Bone marrow (tissue), 2 donors: ENCODE measurements around the gene KCNQ1.

ENCODE experiments used
- DNase-seq, 2 donors: peaks; one replicate each; lab custom pipeline; 2025; lab: John Stamatoyannopoulos, UW

Gene KCNQ1

DNA sequence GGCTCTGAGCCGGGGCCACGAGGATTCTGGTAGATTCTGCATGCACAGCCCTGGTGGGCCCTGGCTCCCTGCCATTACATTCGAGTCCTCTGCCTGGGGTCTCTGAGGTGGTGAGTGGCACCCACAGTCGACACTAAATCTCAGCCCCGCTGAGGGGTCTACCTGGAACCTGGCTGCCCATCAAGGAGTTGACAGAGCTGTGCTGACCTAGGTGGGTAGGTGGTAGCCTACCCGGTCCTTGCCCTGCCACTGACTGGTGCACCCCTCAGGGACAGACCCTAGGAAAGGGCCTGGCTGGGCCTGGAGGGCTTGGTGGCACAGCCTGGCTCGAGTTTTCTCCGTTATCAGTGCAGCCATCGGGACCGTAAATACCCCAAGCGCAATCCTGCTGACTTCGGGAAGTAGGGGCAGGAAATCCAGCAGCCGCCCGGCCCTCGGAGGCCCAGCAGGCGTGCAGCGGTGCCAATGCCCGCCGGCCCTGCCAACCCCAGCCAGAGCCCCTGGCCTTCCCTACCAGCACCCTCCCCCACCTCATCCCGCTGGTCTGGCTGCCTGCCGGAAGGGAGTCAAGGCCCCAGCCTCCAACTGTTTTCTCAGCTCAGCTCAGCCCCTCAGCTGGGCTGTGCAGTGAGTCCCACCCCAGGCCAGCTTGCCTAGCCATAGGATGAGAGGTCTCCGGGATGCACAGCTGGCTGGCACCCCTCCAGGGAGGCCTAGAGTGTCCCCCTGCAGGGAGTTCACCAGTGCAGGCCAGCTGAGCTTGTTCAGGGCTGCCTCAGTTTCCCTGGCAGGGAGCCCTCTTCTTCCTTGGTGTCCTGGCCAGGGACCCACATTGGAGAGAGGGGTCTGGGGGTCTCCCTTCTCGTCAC, 335.4 kb downstream of the KCNQ1 start:
- no peak for DNase-seq

DNA sequence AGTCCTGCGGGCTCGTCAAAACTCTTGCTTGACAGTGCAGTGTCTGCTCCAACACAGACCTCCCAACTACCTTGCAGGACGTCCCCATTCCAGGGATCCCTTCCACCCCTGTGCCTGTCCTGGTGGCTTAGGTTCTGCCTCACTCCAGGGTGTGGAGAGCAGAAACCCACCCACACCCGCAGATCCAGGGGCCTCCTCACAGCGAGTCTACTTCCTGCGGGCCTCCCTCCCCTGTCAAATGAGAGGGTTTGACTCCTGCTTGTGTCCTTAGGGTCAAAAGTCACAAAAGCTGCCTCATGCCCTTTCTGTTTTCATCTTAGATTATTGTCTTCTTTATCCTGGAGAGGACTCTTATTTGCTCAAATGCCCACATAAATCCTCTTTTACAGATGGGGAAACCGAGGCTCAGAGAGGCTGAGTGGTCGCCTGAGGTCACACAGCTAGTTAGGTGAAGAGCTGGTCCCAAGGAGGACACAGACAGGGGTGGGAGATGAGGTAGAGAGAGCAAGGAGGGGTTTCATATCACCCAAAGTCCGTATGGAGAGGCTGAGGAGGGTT, 336.1 kb downstream of the KCNQ1 start:
- DNase-seq, result no peak

DNA sequence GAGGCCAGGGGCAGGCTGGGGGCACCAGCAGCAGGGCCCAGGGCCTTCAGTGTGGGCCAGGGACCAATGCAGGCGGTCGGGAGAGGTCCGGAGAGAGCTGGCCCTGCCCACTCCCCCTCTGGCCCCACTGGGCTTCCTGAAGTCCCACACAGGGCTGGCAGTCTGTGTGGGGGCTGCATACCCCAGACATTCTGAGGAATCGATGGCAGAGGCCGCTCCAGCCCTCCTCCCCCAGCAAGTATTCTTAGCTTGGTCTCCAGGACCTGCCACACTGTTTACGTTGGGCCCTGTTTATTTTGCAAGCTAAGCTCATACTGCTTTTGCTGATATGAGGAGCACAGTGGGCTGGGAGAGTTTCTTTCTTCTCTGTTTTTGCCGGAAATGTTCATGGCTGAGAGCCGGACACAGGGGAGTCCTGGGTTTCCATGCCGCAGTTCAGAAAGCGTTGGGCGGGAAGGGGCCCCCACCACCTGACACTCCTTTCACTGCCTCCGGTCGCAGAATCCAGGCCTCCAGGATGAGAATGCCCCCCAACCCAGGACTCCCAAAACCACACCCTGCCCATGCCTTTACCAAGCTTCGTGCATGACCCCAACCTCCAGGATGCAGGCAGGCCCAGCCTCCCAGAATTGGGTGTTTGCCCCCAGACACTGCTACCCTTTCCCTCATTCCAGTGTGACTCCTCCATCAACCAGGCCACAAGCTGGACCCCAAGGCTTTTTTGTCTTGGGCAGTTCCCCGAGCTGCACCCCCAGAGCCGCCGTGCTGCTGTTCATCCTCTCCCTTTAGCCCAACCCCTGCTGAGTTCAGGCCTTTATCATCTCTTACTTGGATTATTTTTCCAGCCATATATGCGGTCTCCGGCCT, 336.8 kb downstream of the KCNQ1 start:
- DNase-seq, result no peak

DNA sequence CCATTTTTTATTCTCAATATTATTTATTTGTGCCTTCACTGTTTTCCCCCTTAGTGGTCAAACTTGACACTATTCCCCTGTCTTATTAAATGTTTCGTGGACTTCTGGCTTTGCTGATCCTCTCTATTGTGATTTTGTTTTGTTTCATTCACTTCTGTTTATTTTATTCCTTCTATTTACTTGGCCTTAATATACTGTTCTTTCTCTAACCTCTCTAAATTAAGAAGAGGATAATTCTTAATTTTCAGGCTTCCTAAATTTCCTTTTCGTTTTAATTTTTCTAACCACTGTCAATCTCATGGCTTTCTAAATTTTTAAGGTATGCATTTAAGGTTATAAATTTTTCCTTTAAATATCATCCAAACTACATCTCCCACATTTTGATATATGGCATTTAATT, 338.0 kb downstream of the KCNQ1 start:
- no peak for DNase-seq

DNA sequence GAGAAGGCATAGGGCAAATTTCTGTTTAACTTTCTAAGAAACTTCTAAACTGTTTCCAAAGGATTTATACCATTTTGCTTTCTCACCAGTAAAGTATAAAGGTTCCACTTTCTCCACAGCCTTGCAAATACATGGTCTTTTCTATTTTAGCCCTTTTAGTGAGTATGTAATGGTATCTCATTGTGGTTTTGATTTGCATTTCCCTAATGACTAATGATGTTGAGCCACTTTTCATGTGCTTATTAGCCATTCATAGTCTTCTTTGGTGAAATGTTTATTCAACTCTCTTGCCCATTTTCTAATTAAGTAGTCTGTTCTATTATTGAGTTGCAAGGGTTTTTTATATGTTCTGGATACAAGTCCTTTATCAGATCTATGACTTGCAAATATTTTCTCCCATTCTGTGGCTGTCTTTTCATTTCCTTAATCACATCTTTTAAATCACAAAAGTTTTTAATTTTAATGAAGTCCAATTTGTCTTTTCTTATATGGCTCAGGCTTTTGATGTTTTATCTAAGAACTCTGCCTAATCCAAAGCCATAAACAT, 338.8 kb downstream of the KCNQ1 start:
- peak in 1 of 2 donors; percentile 39 for DNase-seq

DNA sequence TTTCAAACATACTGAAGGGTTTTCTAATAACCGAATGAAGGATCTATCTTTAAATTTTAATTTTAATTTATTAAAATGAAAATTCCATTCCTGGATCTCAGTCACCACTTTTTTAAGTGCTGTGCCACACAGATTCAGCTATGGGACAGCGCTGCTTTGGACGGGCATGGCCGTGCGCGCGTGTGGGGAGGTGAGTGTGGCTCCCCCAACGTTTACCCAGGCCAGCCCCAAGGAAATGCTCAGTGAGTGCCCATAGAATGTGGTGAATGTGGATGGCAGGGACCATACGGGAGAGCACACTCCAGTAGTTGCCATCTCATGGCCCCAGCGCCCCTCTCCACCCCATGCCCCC, 343.0 kb downstream of the KCNQ1 start:
- DNase-seq, result no peak

GRCh38 chr11:2788168-2789071, 343.6 kb downstream of the KCNQ1 start:
- peak in 1 of 2 donors; percentile 36 for DNase-seq

DNA sequence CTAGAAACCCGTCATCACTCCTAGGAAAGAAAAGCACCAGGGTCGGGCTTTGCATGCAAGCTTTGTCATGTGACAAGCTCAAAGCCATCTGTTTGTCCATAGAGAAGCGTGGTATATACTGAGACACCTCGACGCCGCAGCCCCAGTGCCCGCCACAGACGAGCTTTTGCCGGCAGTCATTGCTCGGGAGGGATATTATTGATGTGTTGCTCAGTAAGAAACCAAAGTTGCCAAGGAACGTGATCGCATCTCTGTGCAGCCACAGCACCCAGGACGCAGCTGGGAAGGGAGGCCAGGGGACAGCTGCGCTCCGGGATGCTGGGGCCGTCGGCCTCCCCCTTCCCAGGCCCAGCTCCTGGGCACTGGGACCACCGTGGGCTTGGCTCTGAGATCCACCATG, 344.5 kb downstream of the KCNQ1 start:
- DNase-seq, result no peak

GRCh38 chr11:2789791-2790567, 345.2 kb downstream of the KCNQ1 start:
- no peak for DNase-seq

GRCh38 chr11:2790568-2790921, 345.7 kb downstream of the KCNQ1 start:
- no peak for DNase-seq

DNA sequence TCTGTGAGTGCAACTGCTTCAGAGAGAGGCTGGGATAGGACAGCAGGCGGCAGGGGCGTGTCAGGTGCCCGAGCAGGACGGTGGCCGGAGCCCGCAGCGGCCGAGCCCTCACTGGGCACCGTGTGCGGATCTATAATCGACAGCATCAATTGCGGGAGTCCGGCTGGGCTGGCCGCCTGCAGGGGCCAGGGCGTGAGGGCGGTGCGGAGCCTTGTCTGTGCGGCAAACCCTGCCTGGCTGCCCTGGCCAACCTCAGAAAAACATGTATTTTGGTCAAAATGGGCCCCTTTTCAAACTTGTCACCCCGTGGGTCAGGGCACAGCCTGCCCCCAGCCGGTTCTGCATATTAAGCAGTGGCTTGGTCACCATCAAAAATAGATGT, 346.3 kb downstream of the KCNQ1 start:
- DNase-seq, result no peak

DNA sequence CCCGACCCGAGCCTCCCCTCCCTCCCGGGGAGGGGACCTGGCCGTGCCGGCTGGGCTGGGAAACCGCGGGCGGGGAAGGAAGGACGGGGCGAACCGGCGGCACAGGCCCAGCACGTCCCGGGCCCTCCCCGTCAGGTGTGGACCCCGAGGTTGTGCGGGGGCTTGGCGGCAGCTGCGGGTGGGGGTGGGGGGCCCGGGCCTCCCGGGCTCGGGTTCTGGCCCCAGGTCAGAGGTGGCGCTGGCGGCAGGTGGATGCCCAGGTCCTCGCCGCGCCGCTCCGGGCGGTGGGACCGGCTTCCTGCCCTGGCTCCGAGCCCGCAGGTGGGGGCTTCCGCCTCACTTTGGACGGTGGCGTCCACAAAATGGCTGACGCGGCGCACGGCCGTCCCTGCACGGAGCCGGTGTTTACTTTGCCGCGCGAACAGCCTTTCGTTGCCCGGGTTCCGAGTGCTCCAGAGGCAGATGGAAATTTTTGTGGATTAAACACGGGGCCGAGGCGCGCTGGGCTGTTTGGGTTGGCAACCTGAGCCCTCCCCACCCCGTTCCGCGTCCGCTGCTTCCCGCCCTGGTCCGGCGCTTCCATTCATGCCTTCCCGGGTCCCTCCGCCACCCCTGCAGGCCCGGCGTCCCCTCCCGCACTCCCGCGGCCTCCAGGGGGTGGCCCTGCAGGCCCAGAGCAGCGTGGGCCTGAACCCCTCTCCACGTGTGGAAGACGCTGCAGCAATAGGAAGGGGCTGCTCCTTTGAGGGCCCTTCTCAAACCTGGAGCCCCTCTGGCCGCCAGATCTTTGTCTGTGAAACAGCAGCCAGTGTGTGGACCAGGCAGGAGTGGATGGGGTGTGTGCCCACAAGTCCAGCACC, 346.9 kb downstream of the KCNQ1 start:
- no peak for DNase-seq

DNA sequence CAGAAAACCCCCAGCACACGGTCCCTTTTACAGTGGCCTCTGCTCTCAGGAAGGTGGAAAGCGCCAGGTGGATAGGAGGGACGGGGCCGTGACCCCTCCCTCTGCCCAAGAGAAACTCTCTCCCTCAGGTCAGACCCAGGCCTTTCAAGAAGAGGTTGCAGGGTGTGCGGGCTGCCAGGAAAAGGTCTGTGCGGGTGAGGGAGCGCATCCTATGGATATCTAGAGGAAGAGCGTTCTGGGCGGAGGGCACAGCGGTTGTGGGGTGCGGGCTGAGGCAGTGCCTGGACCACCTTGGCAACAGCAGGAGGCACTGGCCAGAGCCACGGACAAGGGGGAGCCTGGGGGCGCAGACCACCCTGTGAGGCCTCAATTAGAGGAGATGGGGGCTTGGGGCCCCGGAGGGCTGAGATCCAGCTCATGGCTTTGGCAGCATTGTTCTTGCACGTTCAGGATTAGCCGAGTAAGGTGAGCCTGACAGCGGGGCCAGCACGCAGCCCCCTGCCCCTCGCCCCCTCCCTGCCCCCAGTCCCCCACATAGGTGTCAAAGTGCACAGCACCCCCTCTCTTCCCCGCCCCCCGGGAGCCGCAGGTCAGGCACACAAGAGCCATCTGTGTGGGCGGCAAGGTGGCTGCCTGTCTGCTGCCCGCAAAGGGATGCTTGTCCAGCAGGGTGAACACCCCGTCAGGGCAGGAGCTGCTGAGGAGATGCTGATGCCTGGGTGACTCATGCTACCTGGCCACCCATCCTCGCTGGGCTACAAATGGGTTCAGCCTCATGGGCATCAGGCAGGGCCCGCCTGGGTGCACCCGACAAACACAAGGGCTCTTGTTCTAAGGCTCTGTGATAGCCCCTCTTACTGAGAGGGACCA, 347.8 kb downstream of the KCNQ1 start:
- no peak for DNase-seq

GRCh38 chr11:2793701-2794045, 348.9 kb downstream of the KCNQ1 start:
- no peak for DNase-seq

DNA sequence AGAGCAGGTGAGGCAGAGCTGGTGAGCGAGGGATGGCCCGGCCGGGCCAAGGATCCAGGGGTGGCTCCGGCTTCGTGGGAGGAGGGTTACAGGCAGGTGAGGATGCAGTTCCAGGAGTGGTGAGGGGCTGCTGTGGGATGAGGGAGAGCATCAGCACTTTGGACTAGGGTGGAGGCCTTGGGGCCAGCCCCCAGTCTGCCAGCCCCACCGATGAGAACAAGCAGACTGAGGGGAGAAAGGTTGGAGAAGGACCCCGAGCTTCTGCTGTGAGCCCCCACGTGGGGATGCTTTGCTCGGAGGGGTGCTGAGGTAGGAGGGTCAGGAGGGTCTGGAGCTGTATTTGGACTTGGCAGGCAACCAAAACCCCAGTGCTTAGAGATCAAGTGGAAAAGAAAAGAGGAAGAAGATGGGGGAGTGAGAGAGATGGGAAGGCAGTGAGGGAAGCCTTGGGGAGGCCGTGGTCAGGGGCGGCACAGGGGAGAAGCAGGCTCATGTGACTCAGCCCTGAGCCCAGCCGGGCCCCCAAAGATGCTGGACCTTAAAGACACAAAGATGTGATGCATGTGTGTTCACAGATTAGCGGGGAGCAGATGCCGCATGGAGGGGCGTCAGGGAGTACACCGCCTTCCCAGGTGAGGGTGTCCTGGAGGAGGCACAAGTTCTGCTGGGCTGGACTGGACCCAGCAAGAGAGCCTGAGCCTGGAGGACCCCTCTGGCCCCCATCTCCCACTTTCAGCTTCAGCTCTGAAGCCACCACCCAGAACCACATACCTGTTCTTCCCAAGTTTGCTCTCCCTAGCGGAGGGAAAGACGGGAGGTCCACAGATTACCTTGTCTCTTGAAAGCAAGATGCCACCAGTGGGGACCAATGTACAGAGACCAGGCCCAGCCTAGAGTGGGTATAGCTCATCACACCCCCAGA, 349.5 kb downstream of the KCNQ1 start:
- DNase-seq, result peak in 1 of 2 donors; percentile 53

DNA sequence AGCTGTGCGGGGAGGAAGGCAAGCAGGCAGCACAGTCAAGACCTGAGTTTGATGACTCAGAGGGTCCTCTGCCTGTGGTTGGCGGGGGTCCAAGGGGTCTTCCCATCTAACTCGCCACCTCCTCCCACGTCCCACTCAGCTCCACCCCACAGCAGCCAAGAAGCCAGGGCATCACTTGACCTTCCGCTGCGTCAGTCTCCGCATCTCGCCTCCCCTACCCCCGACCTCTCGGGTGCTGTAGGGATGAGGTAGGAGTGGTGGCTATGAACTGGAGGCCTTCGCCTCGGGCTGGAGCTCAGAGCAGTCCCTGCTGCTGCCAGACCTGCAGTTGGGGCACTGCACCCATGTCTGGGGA, 350.1 kb downstream of the KCNQ1 start:
- no peak for DNase-seq

DNA sequence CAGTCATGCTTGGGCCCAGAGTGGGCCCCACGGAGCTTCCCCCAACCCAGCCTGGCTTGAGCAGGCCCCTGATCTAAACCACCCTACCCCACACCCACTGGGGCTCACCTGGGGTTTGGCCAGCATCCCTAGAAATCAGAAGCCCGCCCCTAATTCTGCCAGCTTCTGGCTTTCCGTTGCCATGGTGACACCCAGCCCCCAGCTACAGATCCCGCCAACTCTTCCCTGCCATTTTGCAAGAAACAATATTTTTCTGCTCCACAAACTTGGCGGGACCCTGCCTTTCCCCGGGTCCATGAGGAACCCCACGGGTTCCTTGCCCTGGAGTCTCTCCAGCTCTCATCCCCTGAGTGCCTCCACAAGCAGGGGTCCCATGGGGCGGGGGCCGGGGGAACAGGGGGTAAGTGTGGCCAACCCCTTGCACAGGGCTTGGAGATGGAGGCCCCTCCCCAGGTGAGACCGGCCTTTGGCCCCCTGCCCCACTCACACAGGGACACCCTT, 350.7 kb downstream of the KCNQ1 start:
- DNase-seq, result no peak

GRCh38 chr11:2796091-2796490, 351.3 kb downstream of the KCNQ1 start:
- no peak for DNase-seq
